GM18499 (cell line): Measurements from ENCODE around the gene TAF6.

Source experiments
- ATAC-seq: cut with Tn5 transposase; IDR thresholded peaks from one replicate; pipeline ENCODE4 v1.9.1; 2021; ENCODE audit warnings: moderate number of reproducible peaks; ENCODE audit not compliant: insufficient read depth, unreplicated experiment

TAF6 gene

GRCh38 chr7:100124301-100125230 is 5.4 kb upstream of the TAF6 start:
- no peak for ATAC-seq

- no peak for ATAC-seq
These were observed 3.4 kb upstream of the TAF6 start for GRCh38 chr7:100122568-100122967.

GRCh38 chr7:100122067-100122466 is 2.9 kb upstream of the TAF6 start:
- ATAC-seq = no peak

- no peak for ATAC-seq
These were observed 1.5 kb upstream of the TAF6 start for GRCh38 chr7:100120733-100121036.

- peak; percentile 21 for ATAC-seq
These were observed 993 bp upstream of the TAF6 start for GRCh38 chr7:100119970-100120732.

GRCh38 chr7:100118388-100119071 is 628 bp downstream of the TAF6 start:
- no peak for ATAC-seq

- no peak for ATAC-seq
These were observed 4.1 kb downstream of the TAF6 start for GRCh38 chr7:100115026-100115425.

GRCh38 chr7:100111914-100112313 is 7.2 kb downstream of the TAF6 start:
- ATAC-seq = no peak

GRCh38 chr7:100111156-100111555 is 8.0 kb downstream of the TAF6 start:
- no peak for ATAC-seq

- ATAC-seq = no peak
These were observed 9.5 kb downstream of the TAF6 start for GRCh38 chr7:100109521-100110163.

GRCh38 chr7:100107890-100108289 is 11.3 kb downstream of the TAF6 start:
- no peak for ATAC-seq

GRCh38 chr7:100107125-100107737 is 11.9 kb downstream of the TAF6 start:
- ATAC-seq = no peak

- ATAC-seq = no peak
These were observed 12.5 kb downstream of the TAF6 start for GRCh38 chr7:100106633-100107032.

- no peak for ATAC-seq
These were observed 13.6 kb downstream of the TAF6 start for GRCh38 chr7:100105534-100105933.

GRCh38 chr7:100102950-100103840 is 16.0 kb downstream of the TAF6 start:
- no peak for ATAC-seq

- ATAC-seq = peak; percentile 49
These were observed 17.9 kb downstream of the TAF6 start, which contains the start of the genes AP4M1 and MCM7 for GRCh38 chr7:100101016-100101862. TSS of gene AP4M1 (plus strand) at chr7:100101643. CDS start at chr7:100101715, 72 bp downstream. TSS of gene MCM7 (minus strand) at chr7:100101397. CDS start at chr7:100101294, 103 bp downstream.

GRCh38 chr7:100100420-100101015 is 18.6 kb downstream of the TAF6 start:
- ATAC-seq = peak; percentile 37

GRCh38 chr7:100099452-100099851 is 19.7 kb downstream of the TAF6 start:
- no peak for ATAC-seq
